A549 (cell line): Measurements from ENCODE around the gene SLC29A4. TPM values are rescaled to one million over a fixed set of nuclear protein-coding genes. Genes with fewer than 3 reads are reported as not detected.

Experiments used
- ATAC-seq, 2 experiments: fragments of 200-7000 bp in 1 of 2; fragments of >200 bp in 1 of 2; cut with Nextera tagmentation in 1 of 2; cut with Tn5 transposase in 1 of 2; 3 replicates each; pipeline versions ENCODE4 v1.8.0 to v1.9.1; 2018 to 2020; ENCODE audit warnings: mild to moderate bottlenecking in 1 of 2, moderate library complexity in 1 of 2
- CTCF ChIA-PET: fragments of 300-600 bp; sonication (Branson Sonifier 250); formaldehyde crosslinking; extraction: SDS; loops from one replicate; lab custom pipeline; 2021; ENCODE audit warnings: antibody characterized with exemption, inconsistent platforms; lab: Yijun Ruan, JAX
- POLR2A ChIA-PET: fragments of 350-600 bp; formaldehyde crosslinking; extraction: SDS; loops from one replicate; lab custom pipeline; 2021; ENCODE audit warnings: antibody characterized with exemption, inconsistent platforms; lab: Yijun Ruan, JAX
- DNase-seq, 2 experiments: peaks; one replicate each; pipeline versions ENCODE4 v3.0.0 to v3.0.0-alpha.2; 2011 to 2016; ENCODE audit warnings: low read depth in 1 of 2, low spot score in 1 of 2
- FAIRE-seq: peaks from 2 replicates; lab custom pipeline; 2011; peaks lifted over from hg19 to GRCh38; lab: Jason Lieb, UNC
- H3K27ac ChIP-seq, 2 experiments: fragments of >200 bp; sonication (Bioruptor Twin); formaldehyde crosslinking; 3 replicates each; pipeline ENCODE4 v1.5.1; 2016 to 2017
- H3K4me1 ChIP-seq: fragments of >200 bp; sonication (Bioruptor Twin); formaldehyde crosslinking; 3 replicates; pipeline ENCODE4 v1.6.1; 2016
- H3K4me2 ChIP-seq: fragments of >200 bp; sonication (Bioruptor Twin); formaldehyde crosslinking; 3 replicates; pipeline ENCODE4 v1.6.1; 2016
- H3K4me3 ChIP-seq: fragments of >200 bp; sonication (Bioruptor Twin); formaldehyde crosslinking; 3 replicates; pipeline ENCODE4 v1.5.1; 2016
- H3K9me3 ChIP-seq: fragments of >200 bp; sonication (Bioruptor Twin); formaldehyde crosslinking; 3 replicates; pipeline ENCODE4 v1.6.1; 2016
- CHD2 ChIP-seq: fragments of 150-350 bp; IDR thresholded peaks from 2 replicates; pipeline ENCODE4 v1.6.1; 2014; ENCODE audit warnings: low read length; ENCODE audit not compliant: partially characterized antibody
- E2F6 ChIP-seq: IDR thresholded peaks from 2 replicates; pipeline ENCODE4 v1.6.1; 2012; ENCODE audit warnings: low read depth, borderline replicate concordance
- EHMT2 ChIP-seq: fragments of 200-600 bp; sonication (generic); IDR thresholded peaks from 2 replicates; pipeline ENCODE4 v1.6.1; 2016; ENCODE audit warnings: antibody characterized with exemption, low read depth, mild to moderate bottlenecking, moderate library complexity
- EP300 ChIP-seq, 2 experiments: fragments of >200 bp; sonication (Bioruptor Twin); formaldehyde crosslinking; IDR thresholded peaks; 2 replicates in 1 of 2; 3 replicates in 1 of 2; pipeline ENCODE4 v1.6.1; 2016 to 2017
- ESRRA ChIP-seq: fragments of 150-350 bp; IDR thresholded peaks from 2 replicates; pipeline ENCODE4 v1.6.1; 2014; ENCODE audit warnings: mild to moderate bottlenecking, low read length, borderline replicate concordance
- FOSB ChIP-seq: fragments of 250-450 bp; sonication (Bioruptor Pico); IDR thresholded peaks from 2 replicates; pipeline ENCODE4 v1.5.0; 2020; ENCODE audit warnings: mild to moderate bottlenecking, moderate library complexity
- FOXS1 ChIP-seq: fragments of 250-450 bp; sonication (Bioruptor Pico); IDR thresholded peaks from 2 replicates; pipeline ENCODE4 v1.5.0; 2020; ENCODE audit warnings: mild to moderate bottlenecking, moderate library complexity
- HES2 ChIP-seq: fragments of >200 bp; sonication (Bioruptor Twin); formaldehyde crosslinking; IDR thresholded peaks from 2 replicates; pipeline ENCODE4 v1.6.1; 2016
- HOXB13 ChIP-seq: fragments of 250-450 bp; sonication (Bioruptor Pico); IDR thresholded peaks from 2 replicates; pipeline ENCODE4 v1.5.0; 2020; ENCODE audit warnings: low read depth, mild to moderate bottlenecking, moderate library complexity
- JUN ChIP-seq, 2 experiments: fragments of >200 bp; sonication (Bioruptor Twin); formaldehyde crosslinking; IDR thresholded peaks; 2 replicates in 1 of 2; 3 replicates in 1 of 2; pipeline ENCODE4 v1.6.1; 2016 to 2017
- KDM1A ChIP-seq: fragments of 200-600 bp; sonication (generic); IDR thresholded peaks from 2 replicates; pipeline ENCODE4 v1.6.1; 2016; ENCODE audit warnings: low read depth, mild to moderate bottlenecking
- MAFK ChIP-seq: fragments of 450-650 bp; IDR thresholded peaks from 2 replicates; pipeline ENCODE4 v1.6.1; 2014; ENCODE audit not compliant: partially characterized antibody
- MAZ ChIP-seq: fragments of 150-350 bp; IDR thresholded peaks from 2 replicates; pipeline ENCODE4 v1.6.1; 2014; ENCODE audit warnings: antibody characterized with exemption, low read depth, low read length, borderline replicate concordance
- MYC ChIP-seq: IDR thresholded peaks from 2 replicates; pipeline ENCODE4 v1.6.1; 2012; ENCODE audit warnings: mild to moderate bottlenecking, inconsistent platforms, low read length, improper control_type of control experiment, borderline replicate concordance
- NFE2L2 ChIP-seq: fragments of 150-350 bp; conservative IDR thresholded peaks from 2 replicates; pipeline ENCODE4 v1.6.1; 2014; ENCODE audit warnings: low read length
- NPAS2 ChIP-seq: fragments of 250-450 bp; sonication (Bioruptor Pico); IDR thresholded peaks from 2 replicates; pipeline ENCODE4 v1.8.0; 2022; ENCODE audit warnings: mild to moderate bottlenecking, moderate library complexity, borderline replicate concordance
- NR3C1 ChIP-seq: fragments of >200 bp; sonication (Bioruptor Twin); formaldehyde crosslinking; IDR thresholded peaks from 3 replicates; pipeline ENCODE4 v1.6.1; 2017
- PBX3 ChIP-seq: IDR thresholded peaks from 2 replicates; pipeline ENCODE4 v1.6.1; 2012
- PHF8 ChIP-seq: fragments of 200-600 bp; sonication (generic); IDR thresholded peaks from 2 replicates; pipeline ENCODE4 v1.6.1; 2016; ENCODE audit warnings: low read depth, mild to moderate bottlenecking, antibody characterized with exemption, moderate library complexity, borderline replicate concordance
- POLR2AphosphoS2 ChIP-seq: conservative IDR thresholded peaks from 2 replicates; pipeline ENCODE4 v1.6.1; 2012; ENCODE audit warnings: low read length, improper control_type of control experiment, inconsistent platforms
- RAD21 ChIP-seq, 2 experiments: fragments of >200 bp in 1 of 2; sonication (Bioruptor Twin) in 1 of 2; formaldehyde crosslinking in 1 of 2; IDR thresholded peaks in 1 of 2; conservative IDR thresholded peaks in 1 of 2; 2 replicates in 1 of 2; 3 replicates in 1 of 2; pipeline ENCODE4 v1.6.1; 2012 to 2018; ENCODE audit warnings: inconsistent platforms in 1 of 2
- RARB ChIP-seq: fragments of 250-450 bp; sonication (Bioruptor Pico); IDR thresholded peaks from 2 replicates; pipeline ENCODE4 v1.8.0; 2021; ENCODE audit warnings: mild to moderate bottlenecking, moderate library complexity
- RCOR1 ChIP-seq: fragments of 150-350 bp; IDR thresholded peaks from 2 replicates; pipeline ENCODE4 v1.6.1; 2014; ENCODE audit warnings: antibody characterized with exemption, low read length, low read depth
- RFX5 ChIP-seq: fragments of 450-650 bp; IDR thresholded peaks from 2 replicates; pipeline ENCODE4 v1.7.1; 2014; ENCODE audit warnings: antibody characterized with exemption, mild to moderate bottlenecking, moderate library complexity
- RNF2 ChIP-seq: fragments of 200-600 bp; sonication (generic); IDR thresholded peaks from 2 replicates; pipeline ENCODE4 v1.6.1; 2016; ENCODE audit warnings: low read depth, mild to moderate bottlenecking, antibody characterized with exemption, moderate library complexity, borderline replicate concordance
- SMC3 ChIP-seq: fragments of >200 bp; sonication (Bioruptor Twin); formaldehyde crosslinking; IDR thresholded peaks from 3 replicates; pipeline ENCODE4 v1.6.1; 2018; ENCODE audit warnings: inconsistent platforms
- TFCP2L1 ChIP-seq: fragments of 250-450 bp; sonication (Bioruptor Pico); IDR thresholded peaks from 2 replicates; pipeline ENCODE4 v1.5.0; 2021; ENCODE audit warnings: mild to moderate bottlenecking
- USF2 ChIP-seq: fragments of 450-650 bp; IDR thresholded peaks from 2 replicates; pipeline ENCODE4 v1.6.1; 2014; ENCODE audit warnings: antibody characterized with exemption
- ZNF302 ChIP-seq: fragments of 250-450 bp; sonication (Bioruptor Pico); IDR thresholded peaks from 2 replicates; pipeline ENCODE4 v1.9.0; 2021; ENCODE audit warnings: inconsistent platforms, mild to moderate bottlenecking, moderate library complexity
- ZSCAN20 ChIP-seq: fragments of 250-450 bp; sonication (Bioruptor Pico); IDR thresholded peaks from 2 replicates; pipeline ENCODE4 v1.8.0; 2022; ENCODE audit warnings: mild to moderate bottlenecking, moderate library complexity
- WGBS: methylation state at CpG from one replicate; pipeline ENCODE4 v1.1.6; 2017; ENCODE audit errors: missing lambda C conversion rate; 5-methylcytosine and 5-hydroxymethylcytosine counted together
- polyA plus RNA-seq, 4 experiments: library from polyadenylated mRNA; depleted of rRNA in 3 of 4; stranded (reverse); fragments of >200 nt; fragmentation: RNase III in 1 of 4; extraction: RNeasy Plus Mini Kit Qiagen cat#74134 plus additional on column Dnase treatment in 1 of 4; gene quantifications; 2 replicates in 3 of 4; 3 replicates in 1 of 4; pipeline ENCODE4 v1.2.3, GENCODE V29; 2011 to 2017

SLC29A4 gene
- polyA plus RNA-seq, 2 of the 4 experiments (the other 2 are of a cell fraction): 11.5 to 12.6 TPM

- DNase-seq (no peak), FAIRE-seq (no peak), ATAC-seq (no peak)
- TF ChIP-seq MYC: no peak
- TF ChIP-seq KDM1A: no peak
- TF ChIP-seq EP300 (IDR thresholded peaks at IDR 0.05): no peak
- no peak for TF ChIP-seq NR3C1
- no peak for TF ChIP-seq EHMT2
- Histone ChIP-seq H3K9me3 (no peaks in the 10 kb centered on the region), H3K4me3 (no peak overlapping the region), H3K4me1 (no peaks in the 10 kb centered on the region), H3K4me2 (no peak overlapping the region), H3K27ac (no peak overlapping the region)
- 88% methylated on average over 30 of the region's 34 CpGs for WGBS
- ChIA-PET POLR2A (no interaction called here), CTCF (interaction anchor here (1.1 to 8.3 kb wide), 2 partner anchors 14 to 128 kb away, joined by 3 to 67 read pairs; no protein-coding TSS in a partner anchor)
These were observed 66.9 kb downstream of the SLC29A4 start for GRCh38 chr7:5349437-5350173.

GRCh38 chr7:5350174-5350463 is 67.4 kb downstream of the SLC29A4 start:
- CTCF ChIA-PET: interaction anchor here (1.1 to 8.3 kb wide), 2 partner anchors 14 to 127 kb away, joined by 3 to 67 read pairs; no protein-coding TSS in a partner anchor

GRCh38 chr7:5350600-5351385 is 68.0 kb downstream of the SLC29A4 start:
- H3K4me2 ChIP-seq: no peak overlapping the region
- 92% methylated on average over 23 of the region's 23 CpGs for WGBS
- FAIRE-seq (no peak), DNase-seq (no peak), ATAC-seq (no peak)
- POLR2A ChIA-PET: no interaction called here
- H3K4me3 ChIP-seq: no peak overlapping the region
- H3K9me3 ChIP-seq: no peaks in the 10 kb centered on the region
- TF ChIP-seq HES2: no peak
- TF ChIP-seq PBX3: no peak
- TF ChIP-seq JUN (IDR thresholded peaks at IDR 0.05): no peak
- no peak for TF ChIP-seq NPAS2
- TF ChIP-seq FOSB (CRISPR knock-in tag): no peak
- no peak for TF ChIP-seq POLR2AphosphoS2
- no peak for TF ChIP-seq E2F6
- no peak for TF ChIP-seq HOXB13 (CRISPR knock-in tag)
- no peak for TF ChIP-seq FOXS1 (CRISPR knock-in tag)
- TF ChIP-seq RFX5: no peak
- no peak for TF ChIP-seq EP300 (IDR thresholded peaks at IDR 0.05)
- TF ChIP-seq ESRRA: no peak
- no peak for TF ChIP-seq NFE2L2
- no peak for TF ChIP-seq RCOR1
- TF ChIP-seq NR3C1: no peak
- no peak for TF ChIP-seq TFCP2L1
- TF ChIP-seq RNF2: no peak
- no peak for TF ChIP-seq ZSCAN20
- no peak for TF ChIP-seq CHD2
- TF ChIP-seq, all 56 proteins: peak for 0
- no peak overlapping the region for H3K27ac ChIP-seq
- CTCF ChIA-PET: interaction anchor here (1.1 to 8.3 kb wide), 3 partner anchors 13 to 145 kb away, joined by 3 to 67 read pairs (median 4); no protein-coding TSS in a partner anchor
- H3K4me1 ChIP-seq: no peaks in the 10 kb centered on the region

More at GRCh38 chr7:5350174-5350463, 67.4 kb downstream of the SLC29A4 start:
- 93% methylated on average over 11 of the region's 15 CpGs for WGBS
- no peak for FAIRE-seq
- Histone ChIP-seq H3K4me1 (no peaks in the 10 kb centered on the region), H3K4me2 (no peak overlapping the region), H3K27ac (no peak overlapping the region), H3K9me3 (no peaks in the 10 kb centered on the region), H3K4me3 (no peak overlapping the region)
- no peak for ATAC-seq
- TF ChIP-seq SMC3 (no peak), MAFK (no peak), ZNF302 (CRISPR knock-in tag) (no peak), PHF8 (no peak), RAD21 (conservative IDR thresholded peaks at IDR 0.05 in 1 of 2, IDR thresholded peaks at IDR 0.05 in 1 of 2) (no peak), MAZ (no peak), PBX3 (no peak), USF2 (no peak), TFCP2L1 (no peak), RARB (CRISPR knock-in tag) (no peak)
- DNase-seq: no peak
- POLR2A ChIA-PET: no interaction called here
